Esophagus squamous epithelium (tissue), 5 donors: ENCODE results near the gene SPEN. TPM values are rescaled to one million over a fixed set of nuclear protein-coding genes. Genes with fewer than 3 reads are reported as not detected.

Experiments used
- DNase-seq: peaks from one replicate; lab custom pipeline; 2025; lab: John Stamatoyannopoulos, UW
- H3K27ac ChIP-seq, 4 donors: fragments of 200-600 bp; sonication (generic); one replicate each; pipeline ENCODE4 v1.5.1; 2016 to 2019; ENCODE audit warnings: mild to moderate bottlenecking in 1 of 4
- H3K27me3 ChIP-seq, 4 donors: fragments of 200-600 bp; sonication (generic); 1 replicate in 3 of 4; 2 replicates in 1 of 4; pipeline versions ENCODE4 v1.5.1 to v1.6.0; 2017 to 2021; ENCODE audit warnings: antibody characterized with exemption in 1 of 4
- H3K36me3 ChIP-seq, 3 donors: fragments of 200-600 bp; sonication (generic); one replicate each; pipeline ENCODE4 v1.5.1; 2016 to 2019
- H3K4me1 ChIP-seq, 3 donors: fragments of 200-600 bp; sonication (generic); one replicate each; pipeline ENCODE4 v1.5.1; 2017 to 2019
- H3K4me3 ChIP-seq, 4 donors: fragments of 200-600 bp; sonication (generic); 1 replicate in 3 of 4; 2 replicates in 1 of 4; pipeline ENCODE4 v1.5.1; 2016 to 2019; ENCODE audit warnings: mild to moderate bottlenecking in 2 of 4, moderate library complexity in 1 of 4
- H3K9me3 ChIP-seq, 3 donors: fragments of 200-600 bp; sonication (generic); one replicate each; pipeline ENCODE4 v1.5.1; 2016 to 2019
- POLR2A ChIP-seq, 4 donors: fragments of 450-650 bp; IDR thresholded peaks; one replicate each; pipeline ENCODE4 v1.6.1; 2017; ENCODE audit warnings: antibody characterized with exemption in 4 of 4, mild to moderate bottlenecking in 4 of 4, moderate library complexity in 3 of 4
- WGBS, 2 donors: methylation state at CpG; one replicate each; pipeline ENCODE4 v1.1.5; 2018; 5-methylcytosine and 5-hydroxymethylcytosine counted together
- intact Hi-C: fragments of 100-400 bp; cut with DNase I; formaldehyde crosslinking; loops from one replicate; pipeline ENCODE4 v1.15.0; 2022
- total RNA-seq, 4 donors: library from RNA; depleted of rRNA; stranded (reverse); fragments of >200 nt; gene quantifications; one replicate each; pipeline ENCODE4 v1.1.0, GENCODE V29; 2016
- TF ChIP-seq, protein P1 (sequence below), 6 experiments: fragments of 450-650 bp in 4 of 6; fragments of 200-600 bp in 2 of 6; sonication (generic) in 2 of 6; IDR thresholded peaks; one replicate each; pipeline ENCODE4 v1.5.1; 2016 to 2019; ENCODE audit warnings: antibody characterized with exemption in 6 of 6, mild to moderate bottlenecking in 4 of 6, moderate library complexity in 4 of 6
- donor health status: DM: yes; HTN: yes; CAD: no.

Gene SPEN
- total RNA-seq, 4 donors from 2014 or later: 22.4 to 36.0 (median 30.5) TPM

- WGBS, 2 donors: 93% methylated on average over 10 to 12 of the region's 12 CpGs
Observed at GRCh38 chr1:15876357-15877055, 29.0 kb downstream of the SPEN start.

GRCh38 chr1:15881961-15882360 lies 34.5 kb downstream of the SPEN start:
- no peak overlapping the region for H3K4me3 ChIP-seq
- intact Hi-C loops: no loop called here
- TF ChIP-seq POLR2A (IDR thresholded peaks at IDR 0.05): no peak
- TF ChIP-seq, protein P1, sequence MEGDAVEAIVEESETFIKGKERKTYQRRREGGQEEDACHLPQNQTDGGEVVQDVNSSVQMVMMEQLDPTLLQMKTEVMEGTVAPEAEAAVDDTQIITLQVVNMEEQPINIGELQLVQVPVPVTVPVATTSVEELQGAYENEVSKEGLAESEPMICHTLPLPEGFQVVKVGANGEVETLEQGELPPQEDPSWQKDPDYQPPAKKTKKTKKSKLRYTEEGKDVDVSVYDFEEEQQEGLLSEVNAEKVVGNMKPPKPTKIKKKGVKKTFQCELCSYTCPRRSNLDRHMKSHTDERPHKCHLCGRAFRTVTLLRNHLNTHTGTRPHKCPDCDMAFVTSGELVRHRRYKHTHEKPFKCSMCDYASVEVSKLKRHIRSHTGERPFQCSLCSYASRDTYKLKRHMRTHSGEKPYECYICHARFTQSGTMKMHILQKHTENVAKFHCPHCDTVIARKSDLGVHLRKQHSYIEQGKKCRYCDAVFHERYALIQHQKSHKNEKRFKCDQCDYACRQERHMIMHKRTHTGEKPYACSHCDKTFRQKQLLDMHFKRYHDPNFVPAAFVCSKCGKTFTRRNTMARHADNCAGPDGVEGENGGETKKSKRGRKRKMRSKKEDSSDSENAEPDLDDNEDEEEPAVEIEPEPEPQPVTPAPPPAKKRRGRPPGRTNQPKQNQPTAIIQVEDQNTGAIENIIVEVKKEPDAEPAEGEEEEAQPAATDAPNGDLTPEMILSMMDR (IDR thresholded peaks at IDR 0.05): no peak

More at GRCh38 chr1:15876357-15877055, 29.0 kb downstream of the SPEN start:
- intact Hi-C loops: no loop called here
- Histone ChIP-seq H3K4me1 (peaks cover 0 to 26% (median 0%) of the 10 kb centered on the region in 3 donors), H3K4me3 (no peak overlapping the region), H3K36me3 (peaks cover 0 to 72% (median 3%) of the 10 kb centered on the region in 3 donors), H3K9me3 (no peaks in the 10 kb centered on the region), H3K27ac (no peak overlapping the region), H3K27me3 (no peaks in the 10 kb centered on the region)
- TF ChIP-seq POLR2A (IDR thresholded peaks at IDR 0.05): no peak
- TF ChIP-seq, protein P1 (IDR thresholded peaks at IDR 0.05): peak in 2 of 6 experiments; percentile 17 to 29
- DNase-seq: no peak

DNA sequence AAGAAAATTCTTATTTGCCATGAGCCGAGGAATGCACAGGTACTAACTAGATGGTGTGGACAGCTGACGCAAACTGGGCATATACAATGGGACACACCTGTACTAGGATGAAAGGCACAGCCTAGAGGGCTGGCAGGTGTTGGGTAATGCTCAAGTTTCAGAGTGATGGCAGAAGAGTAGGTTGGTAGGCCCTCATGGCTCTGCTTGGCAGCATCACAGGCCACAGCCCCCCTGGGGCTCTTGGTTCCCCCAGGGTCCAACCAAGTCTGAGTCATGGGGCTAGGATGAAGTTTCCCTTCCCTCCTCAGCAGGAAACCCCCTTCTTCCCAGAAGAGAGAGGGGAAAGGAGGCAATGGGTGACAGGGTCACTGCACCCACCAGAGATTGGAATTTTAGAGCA lies 35.2 kb downstream of the SPEN start:
- no peak for DNase-seq
- Histone ChIP-seq H3K4me1 (peaks cover 28 to 71% (median 40%) of the 10 kb centered on the region in 3 donors), H3K27me3 (no peaks in the 10 kb centered on the region), H3K4me3 (no peak overlapping the region), H3K9me3 (no peaks in the 10 kb centered on the region), H3K27ac (peak overlapping the region in 3 of 4 donors; percentile 37 to 55 (median 39)), H3K36me3 (peaks cover 0 to 36% (median 0%) of the 10 kb centered on the region in 3 donors)
- intact Hi-C loops: no loop called here
- WGBS, 2 donors: 79% methylated on average over 2 of the region's 2 CpGs; no CpG with 5 or more reads in 1 of the 2 donors
- TF ChIP-seq POLR2A (IDR thresholded peaks at IDR 0.05): no peak
- TF ChIP-seq, protein P1 (IDR thresholded peaks at IDR 0.05): no peak

More at GRCh38 chr1:15881961-15882360, 34.5 kb downstream of the SPEN start:
- DNase-seq: no peak
- peaks cover 27 to 69% (median 34%) of the 10 kb centered on the region in 3 donors for H3K4me1 ChIP-seq
- H3K27me3 ChIP-seq: no peaks in the 10 kb centered on the region
- peaks cover 0 to 43% (median 0%) of the 10 kb centered on the region in 3 donors for H3K36me3 ChIP-seq
- no peaks in the 10 kb centered on the region for H3K9me3 ChIP-seq
- WGBS, 2 donors: 89 to 95% methylated on average over 5 of the region's 5 CpGs
- H3K27ac ChIP-seq: peak overlapping the region in 2 of 4 donors; percentile 39 to 55

DNA sequence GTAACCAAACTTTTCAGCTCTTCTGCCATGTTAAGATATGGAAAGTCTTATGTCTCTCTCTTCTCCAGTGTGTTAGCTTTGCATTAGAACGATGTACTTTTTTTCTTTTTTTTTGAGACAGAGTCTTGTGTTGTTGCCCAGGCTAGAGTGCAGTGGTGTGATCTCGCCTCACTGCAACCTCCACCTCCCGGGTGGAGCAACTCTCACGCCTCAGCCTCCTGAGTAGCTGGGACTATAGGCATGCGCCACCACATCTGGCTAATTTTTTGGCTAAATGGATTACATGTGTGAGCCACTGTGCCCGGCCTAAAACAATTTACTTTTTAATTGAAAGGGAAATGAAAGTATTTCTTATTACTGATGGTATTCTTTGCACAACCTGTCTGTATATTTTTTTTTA lies 35.8 kb downstream of the SPEN start:
- TF ChIP-seq POLR2A (IDR thresholded peaks at IDR 0.05): no peak
- TF ChIP-seq, protein P1 (IDR thresholded peaks at IDR 0.05): no peak
- no peaks in the 10 kb centered on the region for H3K9me3 ChIP-seq
- no peak for DNase-seq
- peak overlapping the region in 2 of 4 donors; percentile 39 to 55 for H3K27ac ChIP-seq
- WGBS, 2 donors: 73 to 74% methylated on average over 6 of the region's 6 CpGs
- H3K27me3 ChIP-seq: no peaks in the 10 kb centered on the region
- peaks cover 28 to 77% (median 47%) of the 10 kb centered on the region in 3 donors for H3K4me1 ChIP-seq
- intact Hi-C loops: no loop called here
- no peak overlapping the region for H3K4me3 ChIP-seq
- peaks cover 0 to 29% (median 0%) of the 10 kb centered on the region in 3 donors for H3K36me3 ChIP-seq

DNA sequence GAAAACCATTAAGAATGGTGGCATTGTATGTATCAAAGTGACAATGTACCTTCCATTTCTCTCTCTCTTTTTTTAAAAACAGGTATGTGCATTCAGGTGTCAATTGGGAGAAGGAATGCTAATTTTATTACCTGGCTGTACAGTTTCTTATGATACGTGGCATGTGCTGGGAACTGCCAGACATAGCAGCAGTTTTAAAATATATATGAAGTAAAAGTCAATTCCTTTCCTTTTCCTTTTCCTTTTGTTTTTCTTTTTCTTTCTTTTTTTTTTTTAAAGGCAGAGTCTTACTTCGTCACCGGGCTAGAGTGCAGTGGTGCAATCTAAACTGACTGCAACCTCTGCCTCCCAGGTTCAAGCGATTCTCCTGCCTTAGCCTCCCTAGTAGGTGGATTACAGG lies 37.0 kb downstream of the SPEN start:
- H3K9me3 ChIP-seq: no peaks in the 10 kb centered on the region
- peaks cover 28 to 89% (median 48%) of the 10 kb centered on the region in 3 donors for H3K4me1 ChIP-seq
- TF ChIP-seq POLR2A (IDR thresholded peaks at IDR 0.05): no peak
- TF ChIP-seq, protein P1 (IDR thresholded peaks at IDR 0.05): no peak
- H3K4me3 ChIP-seq: no peak overlapping the region
- WGBS, 2 donors: 68 to 75% methylated on average over 4 of the region's 4 CpGs
- H3K36me3 ChIP-seq: peaks cover 0 to 18% (median 0%) of the 10 kb centered on the region in 3 donors
- intact Hi-C loops: no loop called here
- DNase-seq: no peak
- H3K27ac ChIP-seq: peak overlapping the region; percentile 75 to 92 (median 89)
- H3K27me3 ChIP-seq: no peaks in the 10 kb centered on the region
